ENCODE measurements around the gene GATAD2A. TPM values are rescaled to one million over a fixed set of nuclear protein-coding genes. Genes with fewer than 3 reads are reported as not detected.

The GATAD2A gene
- total and polyA plus RNA-seq, 2 of the 13 experiments (the other 11 are each of a cell fraction or from before 2014, with no cell fraction given), result 16.8 to 28.6 TPM

DNA sequence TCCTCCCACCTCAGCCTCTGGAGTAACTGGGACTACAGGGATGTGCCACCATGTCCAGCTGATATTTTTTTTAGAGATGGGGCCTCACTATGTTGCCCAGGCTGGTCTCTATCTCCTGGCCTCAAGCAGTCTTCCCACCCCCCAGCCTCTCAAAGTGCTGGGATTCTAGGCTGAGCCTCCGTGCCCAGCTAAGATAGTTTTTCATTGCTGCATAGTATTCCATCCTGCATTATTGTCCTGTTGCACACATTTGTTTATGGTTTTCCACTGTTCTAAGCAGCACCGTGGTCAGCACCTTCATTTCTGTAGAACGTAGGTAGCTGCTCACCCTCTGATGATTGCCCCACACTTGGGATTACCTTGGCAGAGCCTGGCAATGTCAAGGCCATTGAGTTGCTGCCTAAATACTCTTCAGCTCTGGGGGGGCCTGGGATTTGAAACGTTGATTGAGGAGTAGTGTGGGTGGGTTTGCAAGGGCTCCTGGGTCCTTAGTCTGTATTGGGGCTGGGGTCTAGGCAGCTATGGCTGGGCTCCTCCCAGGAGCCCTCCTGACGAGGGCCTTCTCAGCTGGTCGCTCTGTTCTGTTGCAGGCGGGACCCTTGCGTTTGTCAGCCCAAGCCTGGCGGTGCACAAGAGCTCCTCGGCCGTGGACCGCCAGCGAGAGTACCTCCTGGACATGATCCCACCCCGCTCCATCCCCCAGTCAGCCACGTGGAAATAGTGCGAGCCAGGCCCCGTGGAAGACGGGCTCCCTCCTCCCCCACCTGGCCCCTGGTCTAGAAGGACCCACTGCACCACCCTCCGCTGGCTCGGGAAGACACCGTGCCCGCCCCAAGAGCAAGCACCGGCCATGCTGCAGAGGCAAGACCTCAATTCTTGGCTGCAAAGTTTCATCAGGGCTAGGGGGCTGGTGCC, 99.5 kb downstream of the GATAD2A start:
- 98% methylated on average over 12 of the region's 23 CpGs for WGBS (ENCODE audit: low lambda C conversion rate)
- Histone ChIP-seq H4K20me1 (ENCODE audit: insufficient read depth, low read length) (no peaks in the 10 kb centered on the region; the same call in 1 of the 2 replicates), H2AFZ (ENCODE audit: low read length) (no peak overlapping the region), H3K4me1 (ENCODE audit: insufficient read depth, low read length) (no peaks in the 10 kb centered on the region), H3K27me3 (ENCODE audit: control insufficient read depth in 1 of 2, insufficient read depth in 2 of 2, low read length in 2 of 2) (no peaks in the 10 kb centered on the region), H3K9me3 (ENCODE audit: low read length) (no peaks in the 10 kb centered on the region), H3K36me3 (replicated peaks in 1 of 2; ENCODE audit: control insufficient read depth in 1 of 2, insufficient read depth in 2 of 2, low read length in 2 of 2) (peaks cover 20 to 60% of the 10 kb centered on the region in 2 experiments; a peak in 4 of 5 replicates), H3K9ac (ENCODE audit: insufficient read depth, low read depth, low read length) (no peak overlapping the region), H3K79me2 (ENCODE audit: insufficient read depth, low read length) (no peaks in the 10 kb centered on the region), H3K4me3 (replicated peaks in 1 of 3; ENCODE audit: insufficient read depth in 1 of 3, low read depth in 2 of 3, low read length in 3 of 3) (no peak overlapping the region), H3K27ac (ENCODE audit: extremely low read length, insufficient read depth, low read length) (no peak overlapping the region), H3K4me2 (ENCODE audit: low read depth, low read length) (no peak overlapping the region)
- DNase-seq (ENCODE audit: low spot score) (no peak), ATAC-seq (no peak), FAIRE-seq (no peak)
- no TSS peak for BruUV-seq (replicated peaks)
- ChIA-PET POLR2A (no interaction called here), CTCF (ENCODE audit: low intra/inter-chr PET ratio, low total read pairs) (no interaction called here)
- intact Hi-C loops (cut with micrococcal nuclease; ENCODE audit: unreplicated experiment) (no loop called here), in situ Hi-C loops (cut with HindIII; ENCODE audit: extremely low pct_ligation_motif_present, low pct_unique_long_range_greater_than_20kb) (no loop called here)
- TF ChIP-seq SP4 (CRISPR knock-in tag; IDR thresholded peaks at IDR 0.05), result no peak
- no peak for TF ChIP-seq ZNF331 (CRISPR knock-in tag; IDR thresholded peaks at IDR 0.05)
- TF ChIP-seq E2F1 (CRISPR knock-in tag; IDR thresholded peaks at IDR 0.05), result no peak
- no peak for TF ChIP-seq ZNF431 (CRISPR knock-in tag; IDR thresholded peaks at IDR 0.05; ENCODE audit: borderline replicate concordance, low read depth)
- no peak for TF ChIP-seq SALL2 (CRISPR knock-in tag; IDR thresholded peaks at IDR 0.05)
- TF ChIP-seq, protein P1, sequence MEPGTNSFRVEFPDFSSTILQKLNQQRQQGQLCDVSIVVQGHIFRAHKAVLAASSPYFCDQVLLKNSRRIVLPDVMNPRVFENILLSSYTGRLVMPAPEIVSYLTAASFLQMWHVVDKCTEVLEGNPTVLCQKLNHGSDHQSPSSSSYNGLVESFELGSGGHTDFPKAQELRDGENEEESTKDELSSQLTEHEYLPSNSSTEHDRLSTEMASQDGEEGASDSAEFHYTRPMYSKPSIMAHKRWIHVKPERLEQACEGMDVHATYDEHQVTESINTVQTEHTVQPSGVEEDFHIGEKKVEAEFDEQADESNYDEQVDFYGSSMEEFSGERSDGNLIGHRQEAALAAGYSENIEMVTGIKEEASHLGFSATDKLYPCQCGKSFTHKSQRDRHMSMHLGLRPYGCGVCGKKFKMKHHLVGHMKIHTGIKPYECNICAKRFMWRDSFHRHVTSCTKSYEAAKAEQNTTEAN (CRISPR knock-in tag; conservative IDR thresholded peaks at IDR 0.05), result no peak
- TF ChIP-seq AGO2 (optimal IDR thresholded peaks at IDR 0.05; ENCODE audit: low read depth, low read length), result peak; percentile 57
- TF ChIP-seq, protein P2, sequence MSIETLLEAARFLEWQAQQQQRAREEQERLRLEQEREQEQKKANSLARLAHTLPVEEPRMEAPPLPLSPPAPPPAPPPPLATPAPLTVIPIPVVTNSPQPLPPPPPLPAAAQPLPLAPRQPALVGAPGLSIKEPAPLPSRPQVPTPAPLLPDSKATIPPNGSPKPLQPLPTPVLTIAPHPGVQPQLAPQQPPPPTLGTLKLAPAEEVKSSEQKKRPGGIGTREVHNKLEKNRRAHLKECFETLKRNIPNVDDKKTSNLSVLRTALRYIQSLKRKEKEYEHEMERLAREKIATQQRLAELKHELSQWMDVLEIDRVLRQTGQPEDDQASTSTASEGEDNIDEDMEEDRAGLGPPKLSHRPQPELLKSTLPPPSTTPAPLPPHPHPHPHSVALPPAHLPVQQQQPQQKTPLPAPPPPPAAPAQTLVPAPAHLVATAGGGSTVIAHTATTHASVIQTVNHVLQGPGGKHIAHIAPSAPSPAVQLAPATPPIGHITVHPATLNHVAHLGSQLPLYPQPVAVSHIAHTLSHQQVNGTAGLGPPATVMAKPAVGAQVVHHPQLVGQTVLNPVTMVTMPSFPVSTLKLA (IDR thresholded peaks at IDR 0.05), result no peak
- TF ChIP-seq BCL6 (CRISPR knock-in tag; IDR thresholded peaks at IDR 0.05), result no peak
